Measurements from ENCODE around the gene ERC1.

DNA sequence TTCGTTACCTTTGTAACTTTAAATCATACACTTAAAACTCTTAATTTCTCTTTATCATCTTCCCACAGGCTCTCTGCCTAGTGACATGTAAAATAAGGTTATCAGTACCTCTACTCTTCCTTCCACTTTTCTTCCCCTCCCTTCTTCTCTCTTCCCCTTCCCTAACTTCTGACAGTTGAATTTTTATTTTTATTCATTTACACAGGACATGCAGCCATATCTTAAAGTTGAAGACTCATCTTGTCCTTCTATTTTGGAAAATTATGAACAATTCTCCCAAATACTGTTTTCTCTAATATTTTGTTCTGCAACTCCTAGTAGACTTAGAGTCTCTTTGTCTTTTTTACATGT is 339.4 kb downstream of the ERC1 start:
- TF ChIP-seq, protein P1, sequence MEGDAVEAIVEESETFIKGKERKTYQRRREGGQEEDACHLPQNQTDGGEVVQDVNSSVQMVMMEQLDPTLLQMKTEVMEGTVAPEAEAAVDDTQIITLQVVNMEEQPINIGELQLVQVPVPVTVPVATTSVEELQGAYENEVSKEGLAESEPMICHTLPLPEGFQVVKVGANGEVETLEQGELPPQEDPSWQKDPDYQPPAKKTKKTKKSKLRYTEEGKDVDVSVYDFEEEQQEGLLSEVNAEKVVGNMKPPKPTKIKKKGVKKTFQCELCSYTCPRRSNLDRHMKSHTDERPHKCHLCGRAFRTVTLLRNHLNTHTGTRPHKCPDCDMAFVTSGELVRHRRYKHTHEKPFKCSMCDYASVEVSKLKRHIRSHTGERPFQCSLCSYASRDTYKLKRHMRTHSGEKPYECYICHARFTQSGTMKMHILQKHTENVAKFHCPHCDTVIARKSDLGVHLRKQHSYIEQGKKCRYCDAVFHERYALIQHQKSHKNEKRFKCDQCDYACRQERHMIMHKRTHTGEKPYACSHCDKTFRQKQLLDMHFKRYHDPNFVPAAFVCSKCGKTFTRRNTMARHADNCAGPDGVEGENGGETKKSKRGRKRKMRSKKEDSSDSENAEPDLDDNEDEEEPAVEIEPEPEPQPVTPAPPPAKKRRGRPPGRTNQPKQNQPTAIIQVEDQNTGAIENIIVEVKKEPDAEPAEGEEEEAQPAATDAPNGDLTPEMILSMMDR (IDR thresholded peaks at IDR 0.05; ENCODE audit: low read depth, low read length, poor library complexity, severe bottlenecking) = no peak
- TF ChIP-seq EZH2phosphoT487 (IDR thresholded peaks at IDR 0.05; ENCODE audit: borderline replicate concordance, low read length) = no peak

Data from DOHH2 (cell line).